HEK293 (cell line): Measurements from ENCODE around the gene TTF1.
A peak's percentile ranks its signal among the peaks of the same experiment; 100 is the strongest.

Experiments
- CTCF ChIP-seq: fragments of 450-650 bp; formaldehyde crosslinking; IDR thresholded peaks from 2 replicates; pipeline ENCODE4 v1.5.1; 2016; ENCODE audit warnings: missing biosample characterization, missing genetic modification characterization
- MEIS1 ChIP-seq: sonication (generic); formaldehyde crosslinking; IDR thresholded peaks from 2 replicates; pipeline ENCODE4 v1.8.1; 2022; ENCODE audit warnings: missing genetic modification reagents, mild to moderate bottlenecking, borderline replicate concordance
- PRDM10 ChIP-seq: fragments of 450-650 bp; formaldehyde crosslinking; IDR thresholded peaks from 2 replicates; pipeline ENCODE4 v1.5.1; 2016; ENCODE audit warnings: missing biosample characterization, missing genetic modification characterization
- REST ChIP-seq: fragments of 450-650 bp; formaldehyde crosslinking; IDR thresholded peaks from 2 replicates; pipeline ENCODE4 v1.5.1; 2016; ENCODE audit warnings: missing biosample characterization, missing genetic modification characterization
- ZBTB8A ChIP-seq: fragments of 450-650 bp; formaldehyde crosslinking; IDR thresholded peaks from 2 replicates; pipeline ENCODE4 v1.5.1; 2016; ENCODE audit warnings: missing biosample characterization, missing genetic modification characterization
- ZNF24 ChIP-seq: fragments of 450-650 bp; formaldehyde crosslinking; IDR thresholded peaks from 2 replicates; pipeline ENCODE4 v1.5.1; 2016; ENCODE audit warnings: missing biosample characterization, missing genetic modification characterization
- ZNF274 ChIP-seq, 2 experiments: fragments of 200-500 bp in 1 of 2; fragments of 450-650 bp in 1 of 2; sonication (Bioruptor generic) in 1 of 2; formaldehyde crosslinking in 1 of 2; IDR thresholded peaks; 2 replicates each; pipeline versions ENCODE4 v1.5.1 to v1.6.1; 2014 to 2016; ENCODE audit warnings: borderline replicate concordance in 1 of 2, inconsistent platforms in 1 of 2, low read length in 1 of 2, missing biosample characterization in 1 of 2, missing genetic modification characterization in 1 of 2
- ZNF629 ChIP-seq: fragments of 450-650 bp; formaldehyde crosslinking; IDR thresholded peaks from 2 replicates; pipeline ENCODE4 v1.5.1; 2017; ENCODE audit warnings: missing biosample characterization, missing genetic modification characterization

- TF ChIP-seq ZNF24 (tag by site-specific recombination) (no peak), CTCF (no peak), PRDM10 (tag by site-specific recombination) (peak; percentile 100), REST (tag by site-specific recombination) (no peak), ZNF274 (IDR thresholded peaks at IDR 0.05; ENCODE audit: low read length) (no peak), ZNF274 (tag by site-specific recombination; IDR thresholded peaks at IDR 0.05; ENCODE audit: borderline replicate concordance) (no peak), ZNF629 (tag by site-specific recombination) (peak; percentile 16; the same call in 1 of the 2 replicates), ZBTB8A (peak; percentile 92), MEIS1 (no peak)
Measured at GRCh38 chr9:132409828-132410528, 3.3 kb upstream of the TTF1 start, which contains the start of gene CFAP77.
